Stimulated activated CD4-positive, alpha-beta T cell treated with anti-CD3 and anti-CD28 coated beads, TNF-alpha, amount 100 ng/mL, for 24 hours (primary cell): ENCODE measurements around the gene CSNK1E.
"Not testable (repeated sequence)": the region's sequence is repeated elsewhere in the genome, so short reads cannot be mapped to it uniquely, and the experiment has no call there.

Experiments
- DNase-seq, 3 experiments: peaks; one replicate each; pipeline ENCODE4 v3.0.0-alpha.2; 2020; ENCODE audit warnings: low read depth in 3 of 3

Gene CSNK1E

GRCh38 chr22:38317122-38317994, at the start of gene CSNK1E:
Gene CSNK1E, minus strand, starts transcription at chr22:38317433. Its CDS starts 3,276 bp downstream, at chr22:38314157.
- DNase-seq, result peak; percentile 36 to 68 (median 59)

GRCh38 chr22:38365829-38366228, 48.6 kb upstream of the CSNK1E start:
- not testable (repeated sequence) for DNase-seq

DNA sequence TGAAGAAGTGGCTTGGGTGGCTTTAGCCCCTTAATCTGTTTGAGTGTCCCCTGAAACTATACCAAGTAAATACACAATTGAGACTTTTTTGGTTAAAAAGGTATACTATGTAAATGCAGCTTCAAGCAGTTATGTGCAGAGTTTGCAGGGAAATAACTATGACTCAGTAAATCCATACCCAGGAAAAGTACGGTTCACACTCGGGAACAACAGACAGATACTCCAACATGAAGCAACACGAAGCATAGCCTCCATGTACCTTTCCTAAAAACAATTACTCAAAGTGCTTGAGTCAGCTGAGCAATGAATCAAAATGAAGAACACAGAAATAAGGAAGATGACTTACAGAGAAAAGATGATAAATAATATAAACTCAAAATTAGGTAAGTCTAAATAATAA, 47.9 kb upstream of the CSNK1E start:
- DNase-seq, result not testable (repeated sequence)

GRCh38 chr22:38360560-38360959, 43.3 kb upstream of the CSNK1E start:
- not testable (repeated sequence) for DNase-seq

DNA sequence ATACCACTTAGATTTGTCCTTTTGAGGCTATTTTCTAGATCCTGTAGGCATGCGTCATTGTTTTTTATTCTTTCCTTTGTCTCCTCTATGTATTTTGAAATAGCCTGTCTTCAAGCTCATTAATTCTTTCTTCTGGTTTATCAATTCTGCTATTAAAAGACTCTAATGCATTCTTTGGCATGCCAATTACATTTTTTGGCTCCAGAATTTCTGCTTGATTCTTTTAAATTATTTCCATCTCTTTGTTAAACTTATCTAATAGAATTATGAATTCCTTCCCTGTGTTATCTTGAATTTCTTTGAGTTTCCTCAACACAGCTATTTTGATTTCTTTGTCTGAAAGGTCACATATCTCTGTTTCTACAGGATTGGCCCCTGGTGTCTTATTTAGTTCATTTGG, 42.6 kb upstream of the CSNK1E start:
- DNase-seq, result not testable (repeated sequence)

- not testable (repeated sequence) for DNase-seq
These were observed 40.7 kb upstream of the CSNK1E start for GRCh38 chr22:38357971-38358370.

DNA sequence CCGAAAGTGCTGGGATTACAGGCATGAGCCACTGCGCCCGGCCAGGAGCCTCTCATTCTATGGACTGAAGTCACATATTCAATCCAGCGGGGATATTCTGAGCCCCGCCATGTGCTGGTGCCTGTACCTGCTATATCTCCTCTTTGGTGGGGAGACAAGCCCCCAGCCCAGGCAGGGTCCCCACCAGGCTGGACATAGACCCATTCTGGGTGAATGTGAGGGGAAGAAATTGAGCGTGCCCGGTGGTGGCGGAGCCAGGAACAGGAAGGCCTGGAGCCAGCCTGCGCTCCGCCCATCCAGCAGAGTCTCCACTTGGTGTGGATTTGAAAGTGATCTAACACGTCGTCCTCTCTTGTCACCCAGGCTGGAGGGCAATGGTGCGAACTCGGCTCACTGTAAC, 38.0 kb upstream of the CSNK1E start:
- no peak for DNase-seq

GRCh38 chr22:38353701-38354100, 36.5 kb upstream of the CSNK1E start:
- DNase-seq, result no peak

DNA sequence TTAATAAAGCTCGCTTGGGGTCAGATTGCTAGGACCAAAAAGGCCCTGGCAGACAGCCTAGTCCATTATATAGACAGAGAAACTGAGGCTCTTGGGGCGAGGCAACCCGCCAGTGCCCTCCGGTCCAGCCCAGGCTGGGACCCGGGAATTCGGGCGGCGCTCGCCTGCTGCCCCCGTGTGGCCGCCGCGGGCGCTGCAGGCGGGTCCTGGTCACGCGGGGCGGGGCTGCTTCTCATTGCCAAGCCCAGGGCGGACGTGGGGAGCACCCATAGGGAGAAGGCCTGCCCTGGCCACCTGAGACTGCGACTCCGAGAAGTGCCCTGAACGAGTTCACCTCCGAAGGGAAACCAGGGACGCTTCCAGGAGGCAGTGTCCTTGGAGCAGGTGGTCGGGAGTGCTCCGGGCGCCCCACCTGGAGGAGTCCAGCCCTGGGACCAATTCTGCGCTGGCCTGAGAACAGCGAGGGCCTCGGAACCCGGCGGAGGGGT, 36.0 kb upstream of the CSNK1E start:
- peak; percentile 26 to 61 (median 49) for DNase-seq

GRCh38 chr22:38352436-38352835, 35.2 kb upstream of the CSNK1E start:
- no peak for DNase-seq

DNA sequence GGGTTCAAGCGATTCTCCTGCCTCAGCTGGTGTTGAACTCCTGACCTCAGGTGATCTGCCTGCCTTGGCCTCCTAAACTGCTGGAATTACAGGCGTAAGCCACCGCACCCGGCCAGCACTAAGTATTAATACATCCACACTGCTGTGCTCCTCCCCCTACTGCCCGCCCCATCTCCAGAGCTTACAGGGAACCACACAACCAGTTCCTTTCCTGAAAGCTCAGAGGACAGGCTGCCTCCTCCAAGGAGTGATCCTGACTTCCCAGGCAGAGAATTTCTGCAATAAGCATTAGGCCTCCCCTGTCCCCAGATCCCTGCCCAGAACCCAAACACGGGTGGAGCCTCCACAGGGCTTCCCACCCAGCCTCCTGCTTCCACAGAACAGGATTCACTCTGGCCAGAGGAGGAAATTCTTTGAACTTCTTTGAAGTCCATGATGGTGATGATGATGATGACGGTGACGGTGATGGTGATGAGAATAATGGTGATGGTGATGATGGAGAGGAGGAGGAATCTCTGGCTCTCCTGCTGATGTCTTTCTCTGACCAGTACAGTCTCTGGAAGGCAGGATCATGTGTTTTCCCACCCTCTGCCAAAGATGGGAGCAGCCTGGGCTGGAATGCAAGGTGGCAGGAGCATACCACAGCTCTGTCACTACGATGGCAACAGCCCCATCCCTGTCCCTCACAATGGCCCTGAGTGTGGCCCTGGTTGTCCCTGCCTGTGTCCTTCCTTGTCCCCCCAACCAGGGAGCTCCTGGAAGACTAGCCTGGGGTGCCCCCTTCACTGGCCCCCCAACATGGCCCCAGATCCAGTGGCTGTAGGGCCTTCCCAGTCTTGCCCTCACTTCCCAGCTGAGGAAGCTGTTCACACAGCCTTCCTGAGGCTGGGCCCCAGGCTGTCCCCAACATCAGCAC, 33.5 kb upstream of the CSNK1E start:
- no peak for DNase-seq

DNA sequence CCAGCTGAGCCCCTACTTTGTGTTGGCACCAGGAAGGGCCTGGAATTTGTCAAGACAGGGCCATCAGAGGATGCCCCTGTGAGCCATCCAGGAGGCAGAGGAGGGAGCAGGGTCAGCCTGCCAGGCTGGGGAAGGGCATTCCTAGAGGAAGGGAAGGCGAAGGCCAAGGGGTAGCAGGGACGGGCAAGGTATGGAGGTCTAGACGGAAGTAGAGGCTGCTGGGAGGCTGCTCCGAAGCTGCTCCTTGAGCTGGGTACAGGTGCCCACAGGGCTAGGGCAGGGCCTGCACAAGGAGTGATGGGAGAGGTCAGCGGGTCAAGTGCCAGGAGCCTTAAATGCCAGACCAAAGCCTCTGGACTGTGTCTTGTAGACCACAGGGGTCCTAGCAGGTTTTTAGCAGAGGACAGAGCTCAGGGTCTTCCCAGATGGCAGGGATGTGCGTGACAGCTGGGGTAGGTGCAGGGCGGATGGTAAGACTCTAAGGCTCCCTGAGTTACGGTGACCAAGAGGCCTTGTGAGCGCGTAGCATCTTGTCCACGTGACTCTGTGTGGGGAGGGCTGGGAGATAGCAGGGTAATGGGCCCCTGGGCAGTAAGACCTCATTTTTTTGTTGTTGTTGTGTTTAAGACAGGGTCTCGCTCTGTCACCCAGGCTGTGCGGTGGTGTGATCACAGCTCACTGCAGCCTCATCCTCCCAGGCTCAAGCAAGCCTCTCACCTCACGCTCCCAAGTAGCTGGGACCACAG, 31.7 kb upstream of the CSNK1E start:
- DNase-seq, result no peak

DNA sequence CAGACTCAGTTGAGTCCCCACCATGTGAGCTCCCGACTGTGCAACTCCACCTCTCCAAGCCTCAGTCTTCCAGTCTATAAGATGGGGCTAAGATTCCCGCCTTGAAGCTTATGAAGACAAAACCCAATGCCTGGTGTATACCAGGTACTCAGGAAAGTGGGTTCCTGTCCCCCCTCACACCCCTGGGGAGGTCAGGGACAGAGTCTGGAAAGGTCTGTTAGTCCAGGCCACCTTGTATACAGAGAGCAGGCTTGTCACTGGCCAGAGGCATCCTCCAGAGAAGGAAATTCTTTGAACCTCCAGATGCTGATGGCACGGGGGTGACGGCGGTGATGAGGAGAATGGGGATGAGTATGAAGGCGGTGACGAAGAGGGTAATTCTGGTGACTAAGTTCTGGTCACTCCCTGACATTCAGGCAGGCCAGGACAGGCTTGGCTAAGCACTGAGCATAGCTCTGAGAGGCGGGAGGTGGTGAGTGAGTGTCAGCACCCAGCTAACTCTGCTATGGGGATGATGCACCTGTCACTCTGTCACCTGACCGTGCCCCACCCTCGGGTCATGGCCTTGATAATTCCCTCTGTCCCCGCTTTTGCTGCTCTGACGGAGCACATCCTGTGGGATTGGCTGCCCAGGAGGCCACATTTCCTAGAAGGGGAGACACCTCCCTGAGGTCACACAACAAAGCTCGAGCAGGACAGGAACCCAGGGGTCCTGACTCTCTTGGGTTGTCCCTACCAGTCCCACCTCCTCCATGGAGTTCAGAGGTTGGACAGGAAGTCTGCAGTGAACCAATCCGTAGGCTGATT, 30.9 kb upstream of the CSNK1E start:
- DNase-seq, result no peak

GRCh38 chr22:38347181-38347943, 30.1 kb upstream of the CSNK1E start:
- DNase-seq, result no peak

DNA sequence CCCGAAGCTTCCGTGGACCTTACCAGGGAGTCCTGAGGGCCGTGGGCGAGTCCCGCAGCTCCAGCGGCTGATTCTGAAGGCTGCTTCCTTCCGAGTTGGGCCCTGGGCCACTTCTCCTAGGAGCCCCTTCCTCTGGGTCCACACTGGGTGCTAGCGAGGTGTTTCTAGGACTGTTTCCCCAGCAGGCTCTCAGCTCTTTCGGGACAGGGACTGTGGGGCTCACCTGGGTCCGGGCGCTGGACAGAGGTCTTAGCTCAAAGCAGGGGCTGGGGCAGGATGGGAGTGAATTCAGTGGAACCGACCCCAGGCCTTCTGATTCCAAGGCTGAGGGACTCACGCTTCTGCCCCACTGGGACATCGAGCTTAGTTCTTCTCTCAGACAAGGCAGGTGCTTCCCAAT, 29.3 kb upstream of the CSNK1E start:
- no peak for DNase-seq

GRCh38 chr22:38345782-38346181, 28.5 kb upstream of the CSNK1E start:
- no peak for DNase-seq

DNA sequence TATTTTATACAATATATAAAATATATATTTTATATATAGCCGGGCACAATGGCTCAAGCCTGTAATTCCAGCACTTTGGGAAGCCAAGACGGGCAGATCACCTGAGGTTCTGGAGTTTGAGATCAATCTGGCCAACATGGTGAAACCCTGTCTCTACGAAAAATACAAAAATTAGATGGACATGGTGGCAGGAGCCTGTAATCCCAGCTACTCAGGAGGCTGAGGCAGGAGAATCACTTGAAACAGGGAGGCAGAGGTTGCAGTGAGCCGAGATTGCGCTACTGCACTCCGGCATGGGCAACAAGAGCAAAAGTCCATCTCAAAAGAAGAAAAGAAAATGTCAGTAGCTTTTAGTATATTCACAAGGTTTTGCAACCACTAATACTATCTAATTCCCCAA, 22.7 kb upstream of the CSNK1E start:
- DNase-seq, result not testable (repeated sequence)

DNA sequence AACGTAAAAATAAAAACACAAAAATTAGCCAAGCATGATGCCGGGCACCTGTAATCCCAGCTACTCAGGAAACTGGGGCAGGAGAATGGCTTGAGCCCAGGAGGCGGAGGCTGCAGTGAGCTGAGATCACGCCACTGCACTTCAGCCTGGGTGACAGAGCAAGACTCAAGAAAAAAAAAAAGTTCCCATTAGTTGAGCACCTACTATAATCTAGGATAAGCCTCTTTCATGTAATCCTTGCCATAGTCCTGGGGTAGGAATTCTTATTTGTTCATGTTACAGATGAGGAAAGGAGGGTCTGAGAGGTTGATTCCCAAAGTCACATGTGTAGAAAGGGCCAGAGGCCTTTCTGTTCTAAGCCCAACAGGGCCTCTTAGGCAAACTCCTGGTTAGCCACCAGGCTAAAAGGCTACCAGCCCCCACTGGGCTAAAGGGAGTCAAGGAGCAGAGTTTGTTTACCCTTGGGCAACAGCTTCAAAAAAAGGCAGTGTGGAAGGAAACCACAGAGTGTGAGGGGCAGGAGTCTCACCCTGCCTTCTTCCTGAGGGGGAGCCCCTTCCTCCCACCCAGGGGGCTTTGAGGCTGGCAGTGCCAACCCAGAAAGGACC, 21.6 kb upstream of the CSNK1E start:
- no peak for DNase-seq

- DNase-seq, result no peak
These were observed 19.5 kb upstream of the CSNK1E start for GRCh38 chr22:38336699-38337098.

GRCh38 chr22:38335077-38335476, 17.8 kb upstream of the CSNK1E start:
- no peak for DNase-seq
